Mammary epithelial cell (primary cell): ENCODE results near the gene FARP1.

Experiments
- EZH2 ChIP-seq: IDR thresholded peaks from 2 replicates; pipeline ENCODE4 v1.6.1; 2012; ENCODE audit warnings: low read length, inconsistent platforms, borderline replicate concordance
- TF ChIP-seq, protein P1 (sequence below), 2 donors: IDR thresholded peaks in 1 of 2; conservative IDR thresholded peaks in 1 of 2; 2 replicates each; pipeline ENCODE4 v1.5.1; 2011 to 2012; ENCODE audit warnings: inconsistent platforms in 2 of 2, low read length in 2 of 2, mild to moderate bottlenecking in 2 of 2, control low read depth in 1 of 2, low read depth in 1 of 2; ENCODE audit not compliant: insufficient read depth in 1 of 2; ENCODE audit errors: extremely low read depth in 1 of 2

DNA sequence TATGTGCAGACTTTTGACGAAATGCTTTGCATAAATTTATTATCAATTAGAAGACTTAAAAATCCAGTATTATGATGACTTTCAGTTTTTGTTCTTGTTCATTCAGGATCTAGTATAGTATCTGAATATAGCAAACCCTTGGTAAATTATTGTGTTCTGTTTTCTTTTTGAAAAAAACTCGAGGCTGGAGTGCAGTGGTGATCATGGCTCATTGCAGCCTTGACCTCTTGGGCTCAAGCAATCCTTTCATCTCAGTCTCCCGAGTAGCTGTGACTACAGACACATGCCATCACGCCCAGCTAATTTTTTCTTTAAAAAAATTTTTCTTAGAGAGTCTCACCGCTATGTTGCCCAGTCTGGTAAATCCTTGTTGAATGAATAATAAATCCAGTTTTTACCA is 4.6 kb downstream of the FARP1 start:
- no peak for TF ChIP-seq EZH2
- TF ChIP-seq, protein P1, sequence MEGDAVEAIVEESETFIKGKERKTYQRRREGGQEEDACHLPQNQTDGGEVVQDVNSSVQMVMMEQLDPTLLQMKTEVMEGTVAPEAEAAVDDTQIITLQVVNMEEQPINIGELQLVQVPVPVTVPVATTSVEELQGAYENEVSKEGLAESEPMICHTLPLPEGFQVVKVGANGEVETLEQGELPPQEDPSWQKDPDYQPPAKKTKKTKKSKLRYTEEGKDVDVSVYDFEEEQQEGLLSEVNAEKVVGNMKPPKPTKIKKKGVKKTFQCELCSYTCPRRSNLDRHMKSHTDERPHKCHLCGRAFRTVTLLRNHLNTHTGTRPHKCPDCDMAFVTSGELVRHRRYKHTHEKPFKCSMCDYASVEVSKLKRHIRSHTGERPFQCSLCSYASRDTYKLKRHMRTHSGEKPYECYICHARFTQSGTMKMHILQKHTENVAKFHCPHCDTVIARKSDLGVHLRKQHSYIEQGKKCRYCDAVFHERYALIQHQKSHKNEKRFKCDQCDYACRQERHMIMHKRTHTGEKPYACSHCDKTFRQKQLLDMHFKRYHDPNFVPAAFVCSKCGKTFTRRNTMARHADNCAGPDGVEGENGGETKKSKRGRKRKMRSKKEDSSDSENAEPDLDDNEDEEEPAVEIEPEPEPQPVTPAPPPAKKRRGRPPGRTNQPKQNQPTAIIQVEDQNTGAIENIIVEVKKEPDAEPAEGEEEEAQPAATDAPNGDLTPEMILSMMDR (conservative IDR thresholded peaks at IDR 0.05 in 1 of 2, IDR thresholded peaks at IDR 0.05 in 1 of 2; ENCODE audit: extremely low read depth in 1 of 2, insufficient read depth in 1 of 2, low read depth in 1 of 2, low read length in 2 of 2), result no peak
